Mesothelial cell of epicardium (in vitro differentiated cells): ENCODE results near the gene PTPN2. TPM values are rescaled to one million over a fixed set of nuclear protein-coding genes. Genes with fewer than 3 reads are reported as not detected.

Experiments used
- DNase-seq, 2 experiments: peaks; one replicate each; pipeline ENCODE4 v3.0.0; 2021; ENCODE audit warnings: low spot score in 2 of 2; ENCODE audit not compliant: unreplicated experiment in 2 of 2
- H3K27ac Mint-ChIP-seq: 2 replicates; pipeline ENCODE4 v1.8.0; 2021; ENCODE audit warnings: mixed read lengths
- H3K27me3 Mint-ChIP-seq: 2 replicates; pipeline ENCODE4 v1.8.0; 2021; ENCODE audit warnings: low read depth, mixed read lengths
- H3K36me3 Mint-ChIP-seq: 2 replicates; pipeline ENCODE4 v1.8.0; 2021; ENCODE audit warnings: mixed read lengths
- H3K4me1 Mint-ChIP-seq: 2 replicates; pipeline ENCODE4 v1.8.0; 2021; ENCODE audit warnings: mixed read lengths
- H3K4me3 Mint-ChIP-seq: 2 replicates; pipeline ENCODE4 v1.8.0; 2021; ENCODE audit warnings: mild to moderate bottlenecking, moderate library complexity, mixed read lengths
- H3K9me3 Mint-ChIP-seq: 2 replicates; pipeline ENCODE4 v1.8.0; 2021; ENCODE audit warnings: mixed read lengths
- CTCF ChIP-seq: fragments of 200-600 bp; sonication (generic); IDR thresholded peaks from one replicate; pipeline ENCODE4 v1.5.0; 2021; ENCODE audit warnings: antibody characterized with exemption; ENCODE audit not compliant: unreplicated experiment
- total RNA-seq: library from RNA; stranded (reverse); gene quantifications from 3 replicates; pipeline ENCODE4 v1.2.1, GENCODE V29; 2021

PTPN2 gene
- total RNA-seq, 1 donor from 2014 or later, result 37.0 TPM

DNA sequence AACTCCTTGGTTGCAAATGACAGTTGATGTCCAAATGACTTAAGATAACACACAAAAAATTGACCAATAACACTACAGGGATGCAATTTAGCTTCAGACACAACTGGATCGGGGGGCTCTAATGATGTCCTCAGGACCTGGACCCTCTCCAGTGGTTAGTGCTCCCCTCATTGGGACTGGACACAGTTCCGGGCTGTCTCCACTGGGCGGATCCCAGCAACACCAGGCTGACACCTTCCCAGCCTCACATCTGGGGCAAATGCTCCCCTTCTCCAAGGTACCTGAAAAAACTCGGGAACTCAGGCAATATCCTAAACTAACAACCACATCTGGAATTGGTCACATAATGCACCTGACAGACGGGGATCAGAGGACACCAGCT, 132.5 kb downstream of the PTPN2 start:
- no peak overlapping the region for H3K27ac Mint-ChIP-seq
- H3K4me3 Mint-ChIP-seq, result no peak overlapping the region
- DNase-seq, result no peak
- no peaks in the 10 kb centered on the region for H3K36me3 Mint-ChIP-seq
- peaks cover under 1% of the 10 kb centered on the region for H3K9me3 Mint-ChIP-seq
- H3K27me3 Mint-ChIP-seq, result no peaks in the 10 kb centered on the region
- TF ChIP-seq CTCF, result no peak
- H3K4me1 Mint-ChIP-seq, result no peaks in the 10 kb centered on the region

- no peak for TF ChIP-seq CTCF
- H3K9me3 Mint-ChIP-seq, result no peaks in the 10 kb centered on the region
- no peak for DNase-seq
- no peaks in the 10 kb centered on the region for H3K36me3 Mint-ChIP-seq
- H3K4me3 Mint-ChIP-seq, result no peak overlapping the region
- no peaks in the 10 kb centered on the region for H3K27me3 Mint-ChIP-seq
- no peak overlapping the region for H3K27ac Mint-ChIP-seq
- no peaks in the 10 kb centered on the region for H3K4me1 Mint-ChIP-seq
These were observed 133.1 kb downstream of the PTPN2 start for GRCh38 chr18:12750715-12751502.

DNA sequence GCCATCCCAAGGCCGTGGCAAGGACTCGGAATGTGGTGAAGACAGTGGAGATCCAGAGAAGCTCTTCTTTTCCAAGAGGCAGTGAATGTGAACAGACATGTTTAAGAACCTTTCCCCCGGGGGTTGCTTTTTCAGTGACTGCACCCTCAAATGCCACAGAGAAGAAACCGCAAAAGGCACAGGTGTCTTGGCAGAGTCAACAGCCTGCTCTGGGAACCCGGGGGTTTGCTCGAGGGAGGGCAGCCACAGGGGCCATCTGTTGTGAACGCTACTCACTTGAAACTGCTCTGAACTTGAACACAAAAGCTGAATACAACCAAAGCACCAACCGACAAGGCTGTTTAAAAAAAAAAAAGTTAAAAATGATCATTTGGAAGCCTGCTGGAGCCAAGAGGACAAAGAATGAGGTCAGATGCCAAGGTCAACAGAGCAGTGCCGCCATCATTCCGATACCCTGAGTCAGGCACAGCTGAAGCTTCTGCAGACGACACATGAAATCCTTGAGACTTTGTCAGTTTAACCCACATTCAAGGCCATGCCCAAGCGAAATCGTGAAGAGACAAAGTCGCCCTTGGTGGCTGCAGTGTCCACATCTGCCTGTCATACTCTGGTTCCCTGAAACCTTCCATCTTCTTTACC, 133.8 kb downstream of the PTPN2 start:
- TF ChIP-seq CTCF, result no peak
- DNase-seq, result no peak
- Mint-ChIP-seq H3K36me3 (no peaks in the 10 kb centered on the region), H3K27ac (no peak overlapping the region), H3K4me3 (no peak overlapping the region), H3K9me3 (no peaks in the 10 kb centered on the region), H3K27me3 (no peaks in the 10 kb centered on the region), H3K4me1 (no peaks in the 10 kb centered on the region)

DNA sequence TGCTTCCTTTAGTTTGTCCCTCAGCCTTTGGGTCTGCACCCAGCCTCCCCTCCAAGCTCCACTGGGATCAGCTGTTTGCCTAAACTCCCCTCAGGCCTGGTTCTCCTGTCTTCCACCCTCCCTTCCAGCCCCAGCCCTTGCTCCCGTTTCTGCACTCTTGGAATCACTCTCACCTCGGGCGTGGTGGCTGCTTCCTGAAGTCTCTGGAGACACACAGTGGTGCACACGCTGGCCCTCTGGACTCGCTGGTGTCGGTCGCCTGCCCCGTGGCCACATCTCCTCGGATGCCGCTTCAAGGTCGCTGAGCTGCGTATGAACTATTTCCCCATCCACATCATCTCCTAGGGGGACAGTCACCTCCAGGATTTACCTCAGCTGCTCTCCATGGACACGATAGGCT, 134.9 kb downstream of the PTPN2 start:
- H3K4me3 Mint-ChIP-seq, result no peak overlapping the region
- H3K9me3 Mint-ChIP-seq, result no peaks in the 10 kb centered on the region
- H3K27ac Mint-ChIP-seq, result no peak overlapping the region
- no peaks in the 10 kb centered on the region for H3K4me1 Mint-ChIP-seq
- DNase-seq, result no peak
- no peaks in the 10 kb centered on the region for H3K36me3 Mint-ChIP-seq
- TF ChIP-seq CTCF, result no peak
- H3K27me3 Mint-ChIP-seq, result no peaks in the 10 kb centered on the region

DNA sequence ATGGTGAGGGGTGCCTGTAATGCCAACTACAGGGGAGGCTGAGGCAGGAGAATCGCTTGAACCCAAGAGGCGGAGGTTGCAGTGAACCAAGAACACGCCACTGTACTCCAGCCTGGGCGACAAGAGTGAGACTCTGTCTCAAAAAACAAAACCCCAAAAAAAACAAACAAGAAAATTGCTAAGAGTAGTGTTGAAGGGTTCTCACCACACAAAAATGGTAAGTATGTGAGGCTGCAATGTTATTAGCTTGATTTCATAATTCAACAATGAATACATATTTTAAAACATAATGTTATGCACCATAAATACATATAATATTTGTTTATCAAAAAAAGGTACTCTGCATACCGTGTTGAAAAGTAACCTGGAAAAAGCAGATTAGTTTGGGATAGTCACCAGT, 135.4 kb downstream of the PTPN2 start:
- no peak for TF ChIP-seq CTCF
- H3K36me3 Mint-ChIP-seq, result no peaks in the 10 kb centered on the region
- no peak overlapping the region for H3K4me3 Mint-ChIP-seq
- H3K27ac Mint-ChIP-seq, result no peak overlapping the region
- H3K4me1 Mint-ChIP-seq, result no peaks in the 10 kb centered on the region
- no peaks in the 10 kb centered on the region for H3K27me3 Mint-ChIP-seq
- H3K9me3 Mint-ChIP-seq, result no peaks in the 10 kb centered on the region
- DNase-seq, result no peak
